ENCODE measurements around the gene APMAP. TPM values are rescaled to one million over a fixed set of nuclear protein-coding genes. Genes with fewer than 3 reads are reported as not detected.
A peak's percentile ranks its signal among the peaks of the same experiment; 100 is the strongest.

Gene APMAP
- total RNA-seq, 4 donors from 2014 or later, result 19.0 to 40.9 (median 31.6) TPM

DNA sequence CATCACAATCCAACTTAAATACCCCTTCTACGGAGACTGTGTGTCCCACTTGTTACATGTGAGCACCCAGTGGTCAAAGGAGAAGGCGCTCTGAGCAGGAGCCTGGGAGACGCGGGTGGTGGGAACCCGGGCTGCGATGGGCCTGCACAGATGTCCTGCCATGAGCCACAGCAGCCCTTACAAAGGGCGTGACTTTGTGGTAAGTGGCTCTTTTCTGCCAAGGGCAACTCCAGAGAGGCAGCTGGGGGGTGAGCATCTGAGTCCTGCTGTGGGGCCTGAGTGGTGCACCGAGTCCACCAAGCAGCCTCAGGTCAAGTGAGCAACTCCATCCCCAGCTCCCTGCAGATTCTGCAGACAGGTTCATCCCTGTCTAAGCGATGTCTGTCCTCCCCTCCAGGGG is 77.1 kb downstream of the APMAP start:
- H3K4me1 ChIP-seq, result peaks cover 0 to 4% (median 0%) of the 10 kb centered on the region in 4 donors
- H3K36me3 ChIP-seq, result no peaks in the 10 kb centered on the region
- no peaks in the 10 kb centered on the region for H3K9me3 ChIP-seq
- no peaks in the 10 kb centered on the region for H3K27me3 ChIP-seq
- no peak overlapping the region for H3K4me3 ChIP-seq
- TF ChIP-seq, protein P1, sequence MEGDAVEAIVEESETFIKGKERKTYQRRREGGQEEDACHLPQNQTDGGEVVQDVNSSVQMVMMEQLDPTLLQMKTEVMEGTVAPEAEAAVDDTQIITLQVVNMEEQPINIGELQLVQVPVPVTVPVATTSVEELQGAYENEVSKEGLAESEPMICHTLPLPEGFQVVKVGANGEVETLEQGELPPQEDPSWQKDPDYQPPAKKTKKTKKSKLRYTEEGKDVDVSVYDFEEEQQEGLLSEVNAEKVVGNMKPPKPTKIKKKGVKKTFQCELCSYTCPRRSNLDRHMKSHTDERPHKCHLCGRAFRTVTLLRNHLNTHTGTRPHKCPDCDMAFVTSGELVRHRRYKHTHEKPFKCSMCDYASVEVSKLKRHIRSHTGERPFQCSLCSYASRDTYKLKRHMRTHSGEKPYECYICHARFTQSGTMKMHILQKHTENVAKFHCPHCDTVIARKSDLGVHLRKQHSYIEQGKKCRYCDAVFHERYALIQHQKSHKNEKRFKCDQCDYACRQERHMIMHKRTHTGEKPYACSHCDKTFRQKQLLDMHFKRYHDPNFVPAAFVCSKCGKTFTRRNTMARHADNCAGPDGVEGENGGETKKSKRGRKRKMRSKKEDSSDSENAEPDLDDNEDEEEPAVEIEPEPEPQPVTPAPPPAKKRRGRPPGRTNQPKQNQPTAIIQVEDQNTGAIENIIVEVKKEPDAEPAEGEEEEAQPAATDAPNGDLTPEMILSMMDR (IDR thresholded peaks at IDR 0.05), result no peak
- no peak for TF ChIP-seq POLR2A (IDR thresholded peaks at IDR 0.05)
- peak in 1 of 3 donors; percentile 24 for DNase-seq
- H3K27ac ChIP-seq, result no peak overlapping the region

DNA sequence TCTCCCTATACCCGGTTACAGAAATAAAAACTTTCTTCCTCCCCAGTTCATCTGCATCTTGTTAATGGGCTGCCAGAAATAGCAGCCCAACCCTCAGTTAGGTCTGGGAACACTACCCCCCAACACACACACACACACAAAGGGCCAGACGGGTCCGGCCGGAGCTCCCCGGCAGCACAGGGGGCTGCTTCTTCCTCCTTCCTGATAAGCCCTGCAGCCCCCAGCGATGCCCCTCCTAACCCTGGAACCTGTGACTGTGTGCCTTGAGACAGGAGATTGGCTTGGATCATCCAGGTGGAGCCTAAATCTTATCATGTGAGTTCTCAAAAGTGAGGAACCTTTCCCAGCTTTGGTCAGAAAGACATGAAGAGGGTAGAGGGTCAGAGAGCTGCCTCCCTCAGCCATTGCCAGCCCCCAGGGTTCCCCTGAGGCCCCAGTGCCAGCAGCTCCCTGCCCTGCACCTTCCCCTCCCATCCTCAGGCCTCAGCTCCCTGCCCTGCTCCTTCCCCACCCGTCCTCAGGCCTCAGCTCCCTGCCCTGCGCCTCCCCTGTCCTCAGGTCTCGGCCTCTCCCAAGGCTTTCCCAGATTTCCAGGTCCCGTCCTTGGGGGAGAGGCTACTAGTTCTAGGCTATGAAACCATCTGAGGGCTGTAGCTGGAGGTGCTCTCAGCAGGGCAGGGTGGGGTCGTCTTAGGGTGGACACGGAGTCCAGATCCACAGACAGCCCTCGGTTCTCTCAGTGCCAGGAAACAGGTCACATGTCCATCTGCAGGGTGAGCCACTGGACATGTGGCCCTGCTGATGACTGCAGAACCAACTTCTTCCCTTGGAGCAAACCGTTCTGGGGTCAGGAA is 77.9 kb downstream of the APMAP start:
- H3K4me3 ChIP-seq, result no peak overlapping the region
- H3K36me3 ChIP-seq, result no peaks in the 10 kb centered on the region
- H3K9me3 ChIP-seq, result no peaks in the 10 kb centered on the region
- no peaks in the 10 kb centered on the region for H3K27me3 ChIP-seq
- no peak overlapping the region for H3K27ac ChIP-seq
- peaks cover 0 to 4% (median 0%) of the 10 kb centered on the region in 4 donors for H3K4me1 ChIP-seq
- DNase-seq, result peak in 1 of 3 donors; percentile 31
- TF ChIP-seq, protein P1 (IDR thresholded peaks at IDR 0.05), result no peak
- TF ChIP-seq POLR2A (IDR thresholded peaks at IDR 0.05), result no peak

DNA sequence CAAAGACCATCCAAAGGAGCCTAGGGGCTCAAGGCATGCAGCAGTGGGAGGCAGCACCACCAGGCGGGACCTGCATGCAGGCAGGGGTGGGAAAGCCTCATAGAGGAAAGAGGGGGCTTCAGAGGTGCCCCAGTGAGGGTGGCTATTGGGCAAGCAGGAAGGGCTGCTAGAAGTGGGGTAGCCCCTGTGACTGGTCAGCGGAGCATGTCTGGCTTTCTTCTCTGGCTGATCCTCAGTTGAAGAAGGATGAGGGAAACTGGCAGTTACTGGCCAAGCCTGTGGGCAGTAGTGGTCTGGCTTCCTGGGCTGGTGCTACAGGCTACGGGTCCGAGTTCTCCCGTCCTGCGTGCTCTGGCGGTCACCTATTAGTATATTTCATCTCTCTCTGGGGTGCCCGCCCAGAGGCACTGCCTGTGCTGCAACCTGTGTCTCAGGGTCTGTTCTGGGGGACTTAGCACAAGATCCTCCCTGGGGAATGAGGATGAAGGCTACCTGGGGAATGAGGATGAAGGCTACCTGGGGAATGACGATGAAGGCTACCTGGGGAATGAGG is 79.4 kb downstream of the APMAP start:
- TF ChIP-seq, protein P1 (IDR thresholded peaks at IDR 0.05), result no peak
- TF ChIP-seq POLR2A (IDR thresholded peaks at IDR 0.05), result no peak
- no peak overlapping the region for H3K4me3 ChIP-seq
- H3K27me3 ChIP-seq, result no peaks in the 10 kb centered on the region
- H3K27ac ChIP-seq, result no peak overlapping the region
- no peaks in the 10 kb centered on the region for H3K36me3 ChIP-seq
- no peak for DNase-seq
- H3K4me1 ChIP-seq, result peaks cover 0 to 3% (median 0%) of the 10 kb centered on the region in 4 donors
- H3K9me3 ChIP-seq, result no peaks in the 10 kb centered on the region

Small RNAs within 50 kb of the gene (small RNA-seq; reads per million reads assigned to genes)
- 0 reads per million in 2 donors for gene RNU6-1257P

Other genes with a start within 250 kb of the APMAP start
- gene CST7, start 43.5 kb downstream of the APMAP start, total RNA-seq, result 1 to 10 TPM in 3 of 4 donors, not detected in 1; 4.2 to 4.7 (median 4.4) TPM
- 100 to 1,000 TPM in 3 of 4 donors, 10 to 100 TPM in 1; 49.5 to 160 (median 134) TPM for gene ACSS1, start 65.4 kb upstream of the APMAP start, total RNA-seq
- not detected for gene VSX1, start 89.4 kb upstream of the APMAP start, total RNA-seq
- gene ENTPD6, start 203.0 kb upstream of the APMAP start, total RNA-seq, result 100 to 1,000 TPM; 122 to 248 (median 213) TPM